ENCODE data around the gene ADAM8. TPM values are rescaled to one million over a fixed set of nuclear protein-coding genes. Genes with fewer than 3 reads are reported as not detected.

ADAM8 gene
- total RNA-seq, 2 donors from 2014 or later: 3.7 to 5.5 TPM

DNA sequence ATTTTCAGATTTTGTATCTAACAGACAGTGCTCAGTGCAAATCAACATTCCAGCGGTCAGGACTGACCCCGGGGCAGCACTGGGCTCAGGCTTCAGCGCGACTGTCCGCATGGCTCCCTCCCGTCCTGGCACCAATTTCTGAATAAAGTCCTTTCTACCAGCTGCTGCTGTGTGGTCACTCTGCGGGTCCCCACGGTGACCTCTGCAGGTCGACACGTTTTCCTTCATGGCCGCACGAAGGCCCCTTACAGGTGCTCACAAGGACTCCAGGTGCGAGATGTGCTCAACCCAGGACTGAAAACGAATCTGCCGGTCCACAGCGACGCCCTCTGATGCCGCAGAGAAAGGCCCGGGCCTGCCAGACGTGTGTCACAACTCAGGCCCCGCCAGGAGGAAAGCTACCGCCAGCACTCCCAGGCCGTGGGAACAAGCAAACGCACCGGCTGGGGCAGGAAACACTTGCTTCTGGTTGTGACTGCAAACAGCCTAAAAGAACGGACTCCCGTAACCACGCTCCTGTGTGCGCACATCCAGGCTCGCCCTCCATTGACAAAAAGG, 50.3 kb downstream of the ADAM8 start:
- Histone ChIP-seq H3K36me3 (ENCODE audit: control insufficient read depth, insufficient read depth, low read length) (no peaks in the 10 kb centered on the region), H3K27me3 (ENCODE audit: control insufficient read depth, insufficient read depth, low read length, poor library complexity, severe bottlenecking) (peaks cover 46% of the 10 kb centered on the region), H3K27ac (ENCODE audit: low read depth, low read length) (no peak overlapping the region), H3K9me3 (ENCODE audit: control insufficient read depth, low read length) (no peaks in the 10 kb centered on the region), H3K4me1 (ENCODE audit: control insufficient read depth, insufficient read depth, low read length) (no peaks in the 10 kb centered on the region), H3K4me3 (ENCODE audit: low read length) (no peak overlapping the region), H3K9ac (ENCODE audit: extremely low read depth, low read length, poor library complexity, severe bottlenecking) (no peak overlapping the region)
- H3K4me3 Mint-ChIP-seq: no peak overlapping the region
- H3K36me3 Mint-ChIP-seq (ENCODE audit: low read depth): peaks cover under 1% of the 10 kb centered on the region
- H3K27ac Mint-ChIP-seq: no peak overlapping the region
- peaks cover 52% of the 10 kb centered on the region for H3K27me3 Mint-ChIP-seq (ENCODE audit: insufficient read depth)
- TF ChIP-seq, protein P1, sequence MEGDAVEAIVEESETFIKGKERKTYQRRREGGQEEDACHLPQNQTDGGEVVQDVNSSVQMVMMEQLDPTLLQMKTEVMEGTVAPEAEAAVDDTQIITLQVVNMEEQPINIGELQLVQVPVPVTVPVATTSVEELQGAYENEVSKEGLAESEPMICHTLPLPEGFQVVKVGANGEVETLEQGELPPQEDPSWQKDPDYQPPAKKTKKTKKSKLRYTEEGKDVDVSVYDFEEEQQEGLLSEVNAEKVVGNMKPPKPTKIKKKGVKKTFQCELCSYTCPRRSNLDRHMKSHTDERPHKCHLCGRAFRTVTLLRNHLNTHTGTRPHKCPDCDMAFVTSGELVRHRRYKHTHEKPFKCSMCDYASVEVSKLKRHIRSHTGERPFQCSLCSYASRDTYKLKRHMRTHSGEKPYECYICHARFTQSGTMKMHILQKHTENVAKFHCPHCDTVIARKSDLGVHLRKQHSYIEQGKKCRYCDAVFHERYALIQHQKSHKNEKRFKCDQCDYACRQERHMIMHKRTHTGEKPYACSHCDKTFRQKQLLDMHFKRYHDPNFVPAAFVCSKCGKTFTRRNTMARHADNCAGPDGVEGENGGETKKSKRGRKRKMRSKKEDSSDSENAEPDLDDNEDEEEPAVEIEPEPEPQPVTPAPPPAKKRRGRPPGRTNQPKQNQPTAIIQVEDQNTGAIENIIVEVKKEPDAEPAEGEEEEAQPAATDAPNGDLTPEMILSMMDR (conservative IDR thresholded peaks at IDR 0.05): peak; percentile 16
- H3K9me3 Mint-ChIP-seq: peaks cover 3% of the 10 kb centered on the region
- H3K4me1 Mint-ChIP-seq: peaks cover 5% of the 10 kb centered on the region
- no peak for DNase-seq
- WGBS, 2 experiments (ENCODE audit: insufficient coverage in 1 of 2, insufficient read length in 1 of 2): 87 to 89% methylated on average over 29 to 30 of the region's 30 CpGs

DNA sequence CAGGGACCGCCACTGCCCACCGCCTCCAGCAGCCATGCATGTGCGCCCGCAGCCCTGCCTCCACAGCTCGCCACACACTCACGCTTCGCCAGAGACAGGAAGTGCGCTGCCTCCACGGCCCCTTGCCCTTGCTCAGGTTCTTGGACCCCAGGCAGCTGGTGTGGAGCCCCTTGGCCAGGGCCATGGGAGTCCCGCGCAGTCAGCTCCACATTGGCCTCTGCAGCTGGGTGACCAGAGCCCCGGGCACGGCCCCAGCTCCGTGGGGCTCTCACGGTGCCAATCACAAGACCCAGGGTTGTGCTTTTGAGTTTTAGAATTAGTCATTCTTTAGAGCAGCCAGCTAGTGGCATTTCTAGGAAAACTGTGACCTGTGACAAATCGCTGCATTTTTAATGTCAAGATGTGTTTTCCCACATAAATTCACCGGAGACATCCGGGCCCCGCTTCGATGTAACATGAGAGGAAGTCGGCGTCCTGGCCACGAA, 50.9 kb downstream of the ADAM8 start:
- H3K4me3 Mint-ChIP-seq: no peak overlapping the region
- Histone ChIP-seq H3K9ac (ENCODE audit: extremely low read depth, low read length, poor library complexity, severe bottlenecking) (no peak overlapping the region), H3K36me3 (ENCODE audit: control insufficient read depth, insufficient read depth, low read length) (no peaks in the 10 kb centered on the region), H3K4me1 (ENCODE audit: control insufficient read depth, insufficient read depth, low read length) (no peaks in the 10 kb centered on the region), H3K9me3 (ENCODE audit: control insufficient read depth, low read length) (no peaks in the 10 kb centered on the region), H3K4me3 (ENCODE audit: low read length) (no peak overlapping the region), H3K27me3 (ENCODE audit: control insufficient read depth, insufficient read depth, low read length, poor library complexity, severe bottlenecking) (peaks cover 40% of the 10 kb centered on the region), H3K27ac (ENCODE audit: low read depth, low read length) (no peak overlapping the region)
- H3K4me1 Mint-ChIP-seq: peaks cover 5% of the 10 kb centered on the region
- 93 to 96% methylated on average over 18 to 23 of the region's 23 CpGs for WGBS, 2 experiments (ENCODE audit: insufficient coverage in 1 of 2, insufficient read length in 1 of 2)
- DNase-seq: no peak
- H3K9me3 Mint-ChIP-seq: peaks cover 3% of the 10 kb centered on the region
- TF ChIP-seq, protein P1 (conservative IDR thresholded peaks at IDR 0.05): no peak
- no peak overlapping the region for H3K27ac Mint-ChIP-seq
- H3K36me3 Mint-ChIP-seq (ENCODE audit: low read depth): no peaks in the 10 kb centered on the region
- peaks cover 50% of the 10 kb centered on the region for H3K27me3 Mint-ChIP-seq (ENCODE audit: insufficient read depth)

DNA sequence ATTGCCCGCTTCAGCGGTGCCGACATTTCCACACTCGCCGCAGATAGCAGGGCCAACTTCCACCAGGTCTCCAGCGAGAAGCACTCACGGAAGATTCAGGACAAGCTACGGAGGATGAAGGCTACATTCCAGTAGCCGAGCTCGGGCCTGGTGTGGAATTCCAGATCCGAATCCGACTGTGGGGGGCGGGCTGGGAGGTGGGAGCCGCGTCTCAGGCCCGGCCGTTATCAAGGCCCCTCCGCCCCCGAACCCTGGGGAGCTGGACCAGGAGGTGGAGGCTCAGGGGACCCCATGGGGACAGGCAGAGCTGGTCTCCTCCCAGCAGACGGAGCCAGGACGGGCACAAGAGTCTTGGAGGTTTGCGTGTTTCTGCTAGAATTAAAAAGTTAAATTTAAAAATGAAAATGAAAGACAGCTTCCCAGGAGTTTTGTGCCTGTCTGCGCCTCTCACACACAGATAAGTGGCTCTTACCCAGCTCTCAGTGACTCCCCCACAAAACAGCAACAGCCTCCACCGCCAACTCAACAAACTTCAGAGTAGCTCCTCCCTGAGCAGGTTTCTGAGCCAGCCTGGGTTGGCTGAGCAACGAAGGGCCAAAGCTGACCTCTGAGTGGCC, 51.8 kb downstream of the ADAM8 start:
- TF ChIP-seq, protein P1 (conservative IDR thresholded peaks at IDR 0.05): no peak
- no peaks in the 10 kb centered on the region for H3K4me1 ChIP-seq (ENCODE audit: control insufficient read depth, insufficient read depth, low read length)
- no peaks in the 10 kb centered on the region for H3K36me3 ChIP-seq (ENCODE audit: control insufficient read depth, insufficient read depth, low read length)
- WGBS, 2 experiments (ENCODE audit: insufficient coverage in 1 of 2, insufficient read length in 1 of 2): 71 to 82% methylated on average over 10 to 25 of the region's 25 CpGs
- no peak overlapping the region for H3K4me3 Mint-ChIP-seq
- peaks cover 5% of the 10 kb centered on the region for H3K4me1 Mint-ChIP-seq
- H3K9me3 ChIP-seq (ENCODE audit: control insufficient read depth, low read length): no peaks in the 10 kb centered on the region
- H3K27ac ChIP-seq (ENCODE audit: low read depth, low read length): no peak overlapping the region
- no peak overlapping the region for H3K9ac ChIP-seq (ENCODE audit: extremely low read depth, low read length, poor library complexity, severe bottlenecking)
- H3K4me3 ChIP-seq (ENCODE audit: low read length): no peak overlapping the region
- H3K9me3 Mint-ChIP-seq: peaks cover 3% of the 10 kb centered on the region
- peaks cover 34% of the 10 kb centered on the region for H3K27me3 ChIP-seq (ENCODE audit: control insufficient read depth, insufficient read depth, low read length, poor library complexity, severe bottlenecking)
- no peak overlapping the region for H3K27ac Mint-ChIP-seq
- no peak for DNase-seq
- H3K27me3 Mint-ChIP-seq (ENCODE audit: insufficient read depth): peaks cover 46% of the 10 kb centered on the region
- H3K36me3 Mint-ChIP-seq (ENCODE audit: low read depth): no peaks in the 10 kb centered on the region
